Stimulated activated CD8-positive, alpha-beta memory T cell treated with anti-CD3 and anti-CD28 coated beads, Interleukin-12 subunit alpha, Interleukin-12 subunit beta, amount 100 ng/mL, for 24 hours (primary cell): Measurements from ENCODE around the gene CYP4F22.
"Not testable (repeated sequence)": the region's sequence is repeated elsewhere in the genome, so short reads cannot be mapped to it uniquely, and the experiment has no call there.

Experiments
- DNase-seq: peaks from one replicate; pipeline ENCODE4 v3.0.0-alpha.2; 2020; ENCODE audit errors: extremely low read depth

Gene CYP4F22

DNA sequence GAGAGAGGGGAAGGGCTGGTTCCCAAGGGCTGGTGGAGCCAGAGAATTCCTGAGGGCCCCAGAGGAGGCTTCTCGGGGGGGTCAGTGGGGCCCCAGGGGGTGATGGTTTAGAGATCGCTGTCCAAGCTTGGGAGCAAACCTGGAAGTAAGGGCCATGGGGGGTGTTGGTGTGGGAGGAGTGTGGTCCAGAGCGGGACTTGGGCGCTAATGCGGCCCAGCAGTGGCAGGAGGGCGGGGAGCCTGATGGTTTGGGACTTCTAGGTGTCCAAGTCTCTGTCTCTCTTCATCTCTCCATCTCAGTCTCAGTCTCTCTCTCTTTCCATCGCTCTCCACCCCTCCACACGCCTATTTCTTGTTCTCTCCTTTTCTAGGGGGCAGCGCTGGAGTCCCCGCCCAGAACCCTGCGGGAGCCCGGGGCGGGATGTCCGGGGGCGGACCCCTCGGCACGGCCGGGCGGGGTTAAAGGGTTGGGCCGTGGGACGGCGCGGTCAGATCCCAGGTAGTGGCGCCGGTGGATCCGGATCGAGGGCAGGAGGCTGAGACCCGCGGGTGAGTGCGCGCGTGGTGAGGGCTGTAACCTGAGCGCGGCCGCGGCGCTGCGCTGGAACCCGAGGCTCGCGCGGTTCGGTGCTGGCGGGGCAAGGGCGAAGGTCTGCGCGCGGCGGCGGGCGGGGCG lies at the start of gene CYP4F22:
Gene CYP4F22 (plus strand): TSS at position 491 of the 676 bp plus-strand sequence. CDS start 16,812 bp downstream, outside the sequence.
- no peak for DNase-seq

DNA sequence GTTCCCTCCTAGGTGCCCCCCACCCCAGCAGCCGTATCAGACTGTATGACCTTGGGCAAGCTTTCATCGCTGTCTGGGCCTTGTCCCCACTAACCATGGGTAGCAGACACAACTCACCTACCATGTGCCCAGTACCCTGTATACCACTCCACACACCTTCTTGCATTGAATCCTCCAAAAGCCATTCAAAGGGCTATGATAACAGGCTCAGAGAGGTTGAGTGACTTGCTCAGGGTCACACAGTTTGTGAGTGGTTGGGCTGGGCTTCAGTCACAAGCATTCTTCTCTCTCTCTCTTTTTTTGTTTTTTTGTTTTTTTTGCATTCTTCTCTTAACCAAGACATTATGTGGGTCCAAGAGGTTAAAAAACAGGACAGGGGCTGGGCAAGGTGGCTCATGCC lies 46.6 kb upstream of the CYP4F22 start:
- DNase-seq, result no peak

DNA sequence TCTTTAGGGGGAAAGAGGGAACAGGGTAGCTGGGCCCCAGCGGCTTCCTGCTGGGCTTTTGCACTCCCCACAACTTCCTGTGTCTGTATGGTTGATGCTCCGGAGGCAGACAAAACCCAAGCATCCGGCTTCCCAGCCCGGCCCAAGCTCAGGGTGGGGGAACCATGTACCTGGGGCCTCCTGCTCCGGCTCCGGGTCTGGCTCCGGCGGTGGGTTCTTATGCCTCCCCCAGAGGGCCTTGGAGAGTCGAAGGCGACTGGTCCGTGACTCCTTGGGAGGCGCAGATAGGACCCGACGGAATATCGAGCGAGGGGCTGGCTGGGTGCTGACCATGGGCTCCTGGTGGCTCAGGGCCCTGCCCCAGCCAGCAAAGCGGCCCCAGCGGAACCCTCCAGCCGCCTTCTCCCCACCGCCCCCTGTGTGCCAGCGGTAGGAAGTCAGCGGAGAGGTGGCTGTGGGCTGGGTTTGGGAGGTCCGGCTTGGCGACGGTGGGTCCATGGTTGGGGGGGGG lies 44.4 kb upstream of the CYP4F22 start:
- DNase-seq, result no peak

DNA sequence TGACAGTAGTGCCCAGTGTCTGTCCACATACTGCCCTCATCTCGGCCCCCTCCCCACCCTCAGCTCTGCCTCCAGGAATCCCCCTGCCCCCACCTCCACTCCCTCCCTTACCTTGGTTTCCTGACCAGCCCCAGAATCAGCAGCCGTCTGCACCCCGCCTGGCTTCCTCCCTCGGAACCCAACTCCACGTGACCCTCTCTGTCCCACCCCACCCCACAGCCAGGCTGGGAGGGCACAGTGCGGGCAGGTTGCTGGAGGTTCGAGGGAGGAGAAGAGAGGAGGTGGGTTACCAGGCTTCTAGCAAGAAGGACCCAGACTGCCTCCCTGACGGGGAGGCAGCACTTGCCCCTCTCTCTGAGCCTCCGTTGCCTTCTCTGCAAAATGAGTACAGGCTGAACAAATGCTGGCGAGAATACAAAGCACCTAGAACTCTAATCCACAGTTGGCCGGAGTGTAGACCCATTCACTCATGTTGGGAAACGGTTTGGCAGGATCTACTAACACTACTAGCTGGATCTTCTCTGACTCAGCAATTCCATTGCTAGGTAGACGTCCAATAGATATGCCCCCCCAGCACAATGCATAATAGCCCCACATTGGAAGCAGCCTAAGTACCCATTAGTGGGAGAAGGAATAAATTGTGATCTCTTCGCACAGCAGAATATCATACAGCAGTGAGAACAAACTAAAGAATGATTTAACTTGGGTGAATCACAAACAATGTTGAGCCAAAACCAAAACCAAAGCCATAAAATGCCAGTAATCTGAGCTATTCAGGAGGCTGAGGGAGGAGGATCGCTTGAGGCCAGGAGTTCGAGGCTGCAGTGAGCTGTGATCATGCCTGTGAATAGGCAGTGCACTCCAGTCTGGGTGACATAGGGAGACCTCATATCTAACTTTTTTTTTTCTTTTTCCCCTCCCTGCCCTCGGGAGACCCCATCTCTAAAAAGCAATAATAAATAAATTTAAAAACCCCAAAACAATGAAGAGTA lies 43.6 kb upstream of the CYP4F22 start, which contains the start of gene RASAL3:
Gene RASAL3 (minus strand): TSS at position 151 of the 992 bp plus-strand sequence. CDS start 186 bp downstream, outside the sequence.
- no peak for DNase-seq

DNA sequence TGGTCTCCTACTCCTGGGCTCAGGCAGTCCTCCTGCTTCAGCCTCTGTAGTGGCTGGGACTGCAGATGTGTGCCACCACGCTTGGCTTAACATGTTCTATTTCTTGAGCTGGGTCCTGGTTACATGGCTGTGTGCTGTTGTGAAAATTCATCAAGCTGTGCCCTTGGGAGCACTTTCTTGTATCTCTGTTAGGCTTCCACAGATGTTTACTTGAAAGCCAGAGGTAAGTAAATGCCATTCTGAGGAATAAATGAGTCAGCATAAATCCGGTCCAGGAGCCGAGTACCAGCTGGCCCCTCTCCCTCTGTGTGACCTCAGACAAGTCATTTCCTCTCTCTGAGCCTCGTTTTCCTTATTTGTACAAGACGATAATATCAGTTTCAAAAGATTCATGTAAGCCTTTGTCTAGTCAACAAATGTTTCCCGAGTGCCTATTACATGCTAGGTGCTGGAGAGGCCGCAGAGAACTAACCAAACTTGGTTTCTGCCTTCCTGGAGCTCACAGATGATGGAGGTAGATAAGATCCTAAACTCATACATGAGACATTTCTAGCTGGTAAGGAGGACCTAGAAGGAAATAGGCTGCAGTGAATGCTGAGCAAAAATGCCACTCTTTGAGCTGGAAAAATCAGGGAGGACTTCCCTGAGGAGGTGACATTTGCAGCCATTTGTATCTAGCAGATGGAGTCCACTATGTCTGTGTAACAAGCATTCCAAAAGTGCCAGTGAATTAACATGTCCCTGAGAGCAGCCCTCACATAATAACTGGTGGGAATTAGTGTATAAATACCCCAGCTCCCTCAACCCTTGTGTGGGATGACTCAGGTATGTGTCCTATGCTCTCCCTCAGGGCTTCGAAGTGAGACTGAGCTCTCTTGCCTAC lies 41.2 kb upstream of the CYP4F22 start:
- DNase-seq, result no peak

DNA sequence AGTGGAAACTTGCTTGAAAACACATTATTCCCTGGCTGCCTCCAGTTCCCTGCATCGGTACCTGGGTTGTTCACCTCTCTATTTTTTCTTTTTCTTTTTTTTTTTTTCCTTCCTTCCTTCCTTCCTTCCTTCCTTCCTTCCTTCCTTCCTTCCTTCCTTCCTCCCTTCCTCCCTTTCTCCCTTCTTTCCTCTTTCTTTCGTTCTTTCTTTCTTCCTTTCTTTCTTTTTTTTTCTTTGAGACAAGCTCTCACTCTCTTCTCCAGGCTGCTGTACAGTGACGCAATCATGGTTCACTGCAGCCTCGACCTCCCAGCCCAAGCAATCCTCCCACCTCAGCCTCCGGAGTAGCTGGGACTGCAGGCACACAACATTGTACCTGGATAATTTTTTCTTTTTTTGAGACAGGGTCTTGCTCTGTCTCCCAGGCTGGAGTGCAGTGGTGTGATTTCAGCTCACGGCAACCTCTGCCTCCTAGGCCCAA lies 40.6 kb upstream of the CYP4F22 start:
- DNase-seq, result no peak

DNA sequence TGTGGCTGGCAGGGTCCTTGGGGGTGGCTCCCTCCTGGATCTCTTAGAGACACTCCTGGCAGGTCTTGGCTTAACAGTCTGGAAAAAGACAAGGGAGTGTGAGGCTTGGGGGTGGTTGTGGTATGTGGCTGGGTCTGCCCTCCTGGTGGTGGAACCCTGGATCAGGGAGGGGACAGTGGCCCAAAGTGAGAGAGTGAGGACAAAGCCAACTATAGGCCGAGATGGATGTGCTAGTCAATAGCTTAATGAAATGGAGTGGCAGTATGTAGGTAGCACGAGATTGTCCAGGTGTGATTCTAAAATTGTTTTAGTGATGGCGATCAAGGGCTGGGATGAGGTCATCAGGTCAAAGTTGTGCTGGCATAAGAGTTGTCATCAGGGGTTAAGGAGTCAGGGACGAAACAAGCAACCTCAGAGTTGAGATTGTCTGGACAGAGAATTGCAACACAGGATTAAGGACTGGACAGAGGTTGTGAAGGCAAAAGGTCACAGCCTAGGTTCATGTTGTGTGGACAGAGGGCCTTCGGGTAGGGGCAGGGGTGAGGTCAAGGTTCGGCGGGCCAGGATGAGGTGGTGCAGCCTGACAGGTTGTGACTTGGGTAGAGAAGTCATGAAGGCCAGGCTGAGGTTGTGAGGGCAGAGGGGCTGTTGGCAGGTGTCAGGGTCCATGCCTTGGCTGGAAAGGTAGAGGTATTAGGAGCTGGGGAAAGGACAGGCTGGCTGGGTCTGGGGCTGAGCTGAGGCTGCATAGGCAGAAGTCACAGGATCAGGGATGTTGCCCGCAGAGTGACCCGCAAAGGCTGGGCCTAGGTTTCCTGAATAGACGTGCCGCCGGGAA lies 39.4 kb upstream of the CYP4F22 start:
- no peak for DNase-seq

DNA sequence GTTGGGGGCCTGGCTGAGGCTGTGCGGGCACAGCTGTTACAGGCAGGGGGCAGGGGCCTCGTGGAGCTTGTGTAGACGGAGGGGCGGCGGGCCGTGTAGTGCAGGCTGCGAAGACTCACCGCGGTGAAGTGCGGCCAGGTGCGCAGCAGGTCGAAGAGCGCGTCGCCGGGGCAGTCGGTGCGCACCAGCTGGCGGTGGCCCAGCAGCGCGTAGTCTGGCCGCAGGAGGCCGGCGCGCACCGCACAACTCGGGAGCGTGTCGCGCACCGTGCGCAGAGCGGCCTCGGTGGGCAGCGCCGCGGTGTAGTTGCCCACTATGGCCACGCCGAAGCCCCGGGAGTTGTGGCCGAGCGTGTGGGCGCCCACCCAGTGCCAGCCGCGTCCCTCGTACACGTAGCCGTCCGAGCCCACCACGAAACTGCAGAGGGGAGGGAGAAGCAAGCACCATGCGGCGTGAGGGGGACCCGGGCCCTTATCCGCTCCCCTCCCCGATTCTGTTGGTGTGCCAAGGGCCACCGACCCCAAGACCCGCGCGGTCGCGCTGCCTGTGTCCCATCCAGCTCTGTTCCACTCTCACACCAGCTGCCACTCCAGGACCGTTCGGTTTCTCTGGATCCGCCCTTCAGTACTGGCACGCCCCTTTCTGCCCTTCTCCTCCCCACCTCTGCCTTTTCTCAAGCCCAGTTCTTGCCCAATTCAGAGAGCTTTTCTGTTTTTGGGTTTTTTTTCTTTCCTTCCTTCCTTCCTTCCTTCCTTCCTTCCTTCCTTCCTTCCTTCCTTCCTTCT lies 38.6 kb upstream of the CYP4F22 start:
- DNase-seq, result no peak

DNA sequence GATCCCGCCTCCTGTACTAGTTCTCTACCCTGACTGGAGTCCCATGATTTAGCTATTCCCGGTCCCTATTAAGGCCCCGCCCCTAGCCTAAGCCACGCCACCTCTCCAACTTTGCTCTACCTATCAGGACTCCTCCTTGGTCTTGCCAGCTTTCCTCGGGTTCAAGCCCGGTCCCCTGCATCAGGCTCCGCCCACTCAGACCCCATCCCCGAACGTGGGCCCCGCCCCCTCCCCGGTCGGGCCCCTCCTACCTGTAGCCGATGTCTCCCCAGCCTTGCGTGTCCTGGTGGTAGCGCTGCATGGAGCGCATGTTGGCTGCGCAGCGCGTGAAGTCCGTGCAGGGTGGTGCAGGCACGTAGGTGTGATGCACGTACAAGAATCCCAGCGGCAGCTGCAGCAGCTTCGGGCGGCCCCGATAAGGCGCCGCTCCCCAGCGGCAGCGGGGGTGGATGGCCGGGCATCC lies 36.7 kb upstream of the CYP4F22 start:
- no peak for DNase-seq

DNA sequence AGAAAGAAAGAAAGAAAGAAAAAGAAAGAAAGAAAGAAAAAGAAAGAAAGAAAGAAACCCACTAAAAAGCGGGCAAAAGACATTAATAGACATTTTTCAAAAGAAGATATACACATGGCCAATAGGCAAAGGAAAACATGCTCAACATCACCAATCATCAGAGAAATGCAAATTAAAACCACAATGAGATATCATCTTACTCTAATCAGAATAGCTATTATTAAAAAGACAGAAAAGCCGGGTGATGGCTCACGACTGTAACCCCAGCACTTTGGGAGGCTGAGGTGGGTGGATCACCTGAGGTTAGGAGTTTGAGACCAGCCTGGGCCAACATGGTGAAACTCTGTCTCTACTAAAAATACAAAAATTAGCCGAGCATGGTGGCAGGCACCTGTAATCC lies 34.5 kb upstream of the CYP4F22 start:
- not testable (repeated sequence) for DNase-seq

DNA sequence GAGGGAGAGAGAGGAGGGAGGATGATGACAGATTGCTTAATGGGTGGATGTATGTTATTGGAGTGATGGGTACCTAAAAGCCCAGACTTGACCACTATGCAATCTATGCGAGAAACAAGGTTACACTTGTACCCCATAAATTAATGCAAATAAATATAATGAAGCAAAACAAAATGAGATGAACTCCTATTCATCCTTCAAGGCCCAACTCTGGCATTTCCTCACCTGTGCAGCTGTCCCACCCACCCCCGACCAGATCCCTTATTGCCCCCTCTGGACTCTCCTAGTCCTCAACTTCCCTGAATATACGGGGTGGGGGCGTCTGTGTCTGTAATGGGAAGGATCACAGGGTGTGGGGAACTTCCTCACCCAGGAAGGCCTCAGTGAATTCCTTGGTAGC lies 33.2 kb upstream of the CYP4F22 start:
- DNase-seq, result no peak

DNA sequence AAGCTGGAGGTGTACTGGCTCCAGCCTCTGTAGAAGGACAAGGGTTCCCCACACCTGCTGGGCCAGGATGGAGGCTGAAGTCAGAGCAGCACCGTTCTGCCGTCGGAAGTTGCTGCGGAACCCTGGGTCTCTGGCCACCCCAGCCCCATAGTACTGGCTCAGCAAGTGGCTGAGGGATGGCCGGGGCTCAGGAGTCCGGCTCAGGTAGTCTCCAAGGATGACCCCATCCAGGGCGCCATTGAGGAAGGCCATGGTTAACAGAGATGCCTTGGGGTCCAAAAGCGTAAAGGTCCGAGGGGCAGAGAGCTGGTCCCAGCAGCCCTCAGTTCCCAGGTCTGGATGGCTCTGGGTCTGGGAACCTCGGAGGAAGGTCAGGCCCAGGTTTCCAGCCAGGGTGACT lies 32.7 kb upstream of the CYP4F22 start:
- DNase-seq, result no peak

DNA sequence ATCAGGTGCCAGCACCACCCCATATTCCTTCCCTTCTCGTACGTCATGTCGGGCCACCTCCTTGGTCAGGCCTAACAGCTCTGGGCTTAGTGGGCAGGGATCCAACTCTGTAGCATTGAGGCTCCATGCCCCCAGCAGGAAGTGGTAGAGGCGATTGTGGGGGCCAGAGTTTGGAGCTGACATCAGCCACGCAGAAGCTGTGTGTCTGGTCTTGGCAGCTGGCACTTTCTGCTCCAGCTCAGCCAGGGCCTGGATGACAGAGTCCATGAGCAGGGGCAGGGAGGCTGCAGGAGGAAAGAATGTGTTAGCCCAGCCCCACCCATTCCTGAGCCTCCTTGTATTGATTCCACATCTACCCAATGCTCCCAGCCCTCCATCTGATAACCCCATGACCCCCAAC lies 32.0 kb upstream of the CYP4F22 start:
- no peak for DNase-seq

DNA sequence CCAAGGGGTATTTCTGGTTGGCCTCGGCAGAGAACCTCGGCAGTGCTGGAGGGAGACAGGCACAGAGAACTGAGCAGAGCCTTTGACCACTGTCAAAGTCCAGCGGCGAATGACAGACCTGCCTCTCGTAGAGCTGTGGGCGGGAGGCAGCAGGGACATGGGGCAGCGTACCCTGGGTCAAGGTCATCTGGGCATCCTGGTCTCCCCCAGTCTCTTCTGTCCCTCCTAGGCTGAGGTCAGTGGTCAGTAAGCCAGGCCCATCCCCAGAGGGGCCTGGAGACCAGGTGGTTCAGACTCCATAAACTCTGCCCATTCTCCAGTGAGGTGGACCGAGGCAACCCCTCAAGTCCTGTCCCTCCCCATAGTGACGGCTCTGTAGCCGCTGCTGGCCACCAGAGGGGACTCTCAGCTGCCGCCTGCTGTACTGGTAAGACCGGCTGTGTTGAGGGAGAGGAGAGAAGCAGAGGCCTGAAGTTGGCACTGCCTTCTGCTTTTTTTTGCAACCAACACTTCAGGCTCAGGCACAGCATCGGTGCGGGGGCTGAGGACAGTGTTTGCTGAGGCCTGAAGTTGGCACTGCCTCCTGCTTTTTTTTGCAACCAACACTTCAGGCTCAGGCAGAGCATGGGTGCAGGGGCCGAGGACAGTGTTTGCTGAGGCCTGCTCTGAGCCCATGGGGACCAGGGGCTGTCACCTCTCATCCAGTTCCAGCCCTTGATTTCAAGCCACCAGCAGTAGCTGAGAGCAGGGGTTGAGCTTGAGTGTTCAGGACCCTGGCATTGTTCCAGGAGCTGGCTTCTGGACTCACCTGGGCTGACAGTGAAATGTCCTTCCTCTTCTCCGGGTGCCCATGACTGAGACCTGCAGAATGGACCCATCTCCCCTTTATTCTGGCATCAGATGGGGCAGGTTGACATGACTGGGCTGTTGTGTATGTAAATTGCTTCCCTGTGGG lies 28.7 kb upstream of the CYP4F22 start, which contains the start of gene PGLYRP2:
Gene PGLYRP2 (minus strand): TSS at position 111 of the 955 bp plus-strand sequence. CDS start 130 bp downstream, outside the sequence.
- no peak for DNase-seq

DNA sequence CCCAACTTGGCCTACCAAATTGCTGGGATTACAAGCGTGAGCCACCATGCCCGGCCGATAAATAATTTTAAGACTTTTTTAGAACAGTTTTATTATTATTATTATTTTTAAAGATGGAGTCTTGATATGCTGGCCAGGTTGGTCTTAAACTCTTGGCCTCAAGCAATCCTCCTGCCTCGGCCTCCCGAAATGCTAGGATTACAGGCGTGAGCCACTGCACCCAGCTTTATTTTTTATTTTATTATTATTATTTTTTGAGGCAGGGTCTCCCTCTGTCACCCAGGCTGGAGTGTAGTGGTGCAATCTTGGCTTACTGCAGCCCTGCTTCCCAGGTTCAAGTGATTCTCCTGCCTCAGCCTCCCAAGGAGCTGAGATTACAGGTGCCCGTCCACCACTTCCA lies 27.3 kb upstream of the CYP4F22 start:
- DNase-seq, result not testable (repeated sequence)

DNA sequence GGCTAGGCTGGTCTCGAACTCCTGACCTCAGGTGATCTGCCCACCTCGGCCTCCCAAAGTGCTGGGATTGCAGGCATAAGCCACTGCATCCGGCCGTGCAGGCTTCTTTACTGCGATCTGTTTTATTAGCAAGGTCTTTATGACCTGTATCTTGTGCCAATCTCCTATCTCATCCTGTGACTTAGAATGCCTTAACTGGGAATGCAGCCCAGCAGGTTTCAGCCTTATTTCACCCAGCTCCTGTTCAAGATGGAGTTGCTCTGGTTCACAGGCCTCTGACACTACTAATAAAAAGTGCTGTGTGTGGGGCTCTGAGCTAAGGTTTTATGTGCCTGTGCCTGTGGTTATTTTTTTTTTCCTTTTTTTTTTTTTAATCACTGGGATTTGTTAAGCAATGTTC lies 22.6 kb upstream of the CYP4F22 start:
- DNase-seq, result not testable (repeated sequence)

DNA sequence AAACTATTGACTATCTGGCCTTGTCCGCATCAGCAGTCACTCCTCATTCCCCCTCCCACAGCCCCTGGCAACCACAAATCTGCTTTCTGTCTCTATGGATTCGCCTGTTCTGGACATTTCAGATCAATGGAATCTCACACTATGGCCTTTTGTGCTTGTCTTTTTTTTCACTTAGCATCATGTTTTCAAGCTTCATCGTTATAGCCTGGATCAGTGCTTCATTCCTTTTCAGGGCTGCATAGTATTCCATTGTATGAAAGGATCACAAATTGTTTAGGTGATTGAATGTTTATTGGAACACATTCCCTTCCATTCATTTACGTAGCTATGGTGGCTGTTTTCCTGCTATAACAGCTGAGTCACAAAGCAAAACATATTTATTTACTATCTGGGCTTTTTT lies 21.3 kb upstream of the CYP4F22 start:
- no peak for DNase-seq
